ENCODE measurements around the gene SLC1A2.

DNA sequence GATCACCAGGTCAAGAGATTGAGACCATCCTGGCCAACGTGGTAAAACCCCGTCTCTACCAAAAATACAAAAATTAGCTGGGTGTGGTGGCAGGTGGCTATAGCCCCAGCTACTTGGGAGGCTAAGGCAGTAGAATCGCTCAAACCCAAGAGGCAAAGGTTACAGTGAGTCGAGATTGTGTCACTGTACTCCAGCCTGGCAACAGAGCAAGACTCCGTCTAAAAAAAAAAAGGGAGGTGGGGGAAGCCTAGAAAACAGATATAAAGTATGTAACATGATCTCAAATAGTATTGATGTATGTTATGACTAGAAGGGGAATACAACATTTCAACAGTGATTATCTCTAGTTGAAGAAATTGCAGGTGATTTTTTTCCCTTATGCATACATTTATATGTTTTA is 61.4 kb downstream of the SLC1A2 start:
- TF ChIP-seq ARNTL (CRISPR knock-in tag; IDR thresholded peaks at IDR 0.05; ENCODE audit: borderline replicate concordance, low read depth) (no peak), ZNF565 (CRISPR knock-in tag; conservative IDR thresholded peaks at IDR 0.05; ENCODE audit: low read depth) (no peak), ISL1 (CRISPR knock-in tag; IDR thresholded peaks at IDR 0.05) (no peak)
- TF ChIP-seq, protein P1, sequence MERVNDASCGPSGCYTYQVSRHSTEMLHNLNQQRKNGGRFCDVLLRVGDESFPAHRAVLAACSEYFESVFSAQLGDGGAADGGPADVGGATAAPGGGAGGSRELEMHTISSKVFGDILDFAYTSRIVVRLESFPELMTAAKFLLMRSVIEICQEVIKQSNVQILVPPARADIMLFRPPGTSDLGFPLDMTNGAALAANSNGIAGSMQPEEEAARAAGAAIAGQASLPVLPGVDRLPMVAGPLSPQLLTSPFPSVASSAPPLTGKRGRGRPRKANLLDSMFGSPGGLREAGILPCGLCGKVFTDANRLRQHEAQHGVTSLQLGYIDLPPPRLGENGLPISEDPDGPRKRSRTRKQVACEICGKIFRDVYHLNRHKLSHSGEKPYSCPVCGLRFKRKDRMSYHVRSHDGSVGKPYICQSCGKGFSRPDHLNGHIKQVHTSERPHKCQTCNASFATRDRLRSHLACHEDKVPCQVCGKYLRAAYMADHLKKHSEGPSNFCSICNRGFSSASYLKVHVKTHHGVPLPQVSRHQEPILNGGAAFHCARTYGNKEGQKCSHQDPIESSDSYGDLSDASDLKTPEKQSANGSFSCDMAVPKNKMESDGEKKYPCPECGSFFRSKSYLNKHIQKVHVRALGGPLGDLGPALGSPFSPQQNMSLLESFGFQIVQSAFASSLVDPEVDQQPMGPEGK (CRISPR knock-in tag; IDR thresholded peaks at IDR 0.05; ENCODE audit: borderline replicate concordance), result no peak
- TF ChIP-seq, protein P2, sequence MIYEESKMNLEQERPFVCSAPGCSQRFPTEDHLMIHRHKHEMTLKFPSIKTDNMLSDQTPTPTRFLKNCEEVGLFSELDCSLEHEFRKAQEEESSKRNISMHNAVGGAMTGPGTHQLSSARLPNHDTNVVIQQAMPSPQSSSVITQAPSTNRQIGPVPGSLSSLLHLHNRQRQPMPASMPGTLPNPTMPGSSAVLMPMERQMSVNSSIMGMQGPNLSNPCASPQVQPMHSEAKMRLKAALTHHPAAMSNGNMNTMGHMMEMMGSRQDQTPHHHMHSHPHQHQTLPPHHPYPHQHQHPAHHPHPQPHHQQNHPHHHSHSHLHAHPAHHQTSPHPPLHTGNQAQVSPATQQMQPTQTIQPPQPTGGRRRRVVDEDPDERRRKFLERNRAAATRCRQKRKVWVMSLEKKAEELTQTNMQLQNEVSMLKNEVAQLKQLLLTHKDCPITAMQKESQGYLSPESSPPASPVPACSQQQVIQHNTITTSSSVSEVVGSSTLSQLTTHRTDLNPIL (CRISPR knock-in tag; IDR thresholded peaks at IDR 0.05; ENCODE audit: low read depth), result no peak

All from SK-N-SH treated with all-trans-retinoic acid at 6 μM for 48 hours (cell line).